CD14-positive monocyte (primary cell): ENCODE data around the gene TBC1D16. TPM values are rescaled to one million over a fixed set of nuclear protein-coding genes. Genes with fewer than 3 reads are reported as not detected.

ENCODE experiments used
- DNase-seq, 3 donors: peaks; one replicate each; pipeline ENCODE4 v3.0.0-alpha.2; 2011 to 2022
- H2AFZ ChIP-seq: 2 replicates; pipeline ENCODE4 v1.6.0; 2012; ENCODE audit warnings: mild to moderate bottlenecking, low read depth, low read length, inconsistent platforms; ENCODE audit not compliant: insufficient read depth, poor library complexity, severe bottlenecking
- H3K27ac ChIP-seq, 2 donors: 1 replicate in 1 of 2; 2 replicates in 1 of 2; pipeline ENCODE4 v1.5.1; 2012 to 2013; ENCODE audit warnings: low read length in 2 of 2, control low read depth in 1 of 2, inconsistent platforms in 1 of 2, low read depth in 1 of 2, mild to moderate bottlenecking in 1 of 2
- H3K27me3 ChIP-seq, 2 donors: one replicate each; pipeline versions ENCODE4 v1.6.0 to v1.6.1; 2011 to 2013; ENCODE audit warnings: low read length in 2 of 2; ENCODE audit not compliant: control insufficient read depth in 2 of 2, insufficient read depth in 2 of 2
- H3K36me3 ChIP-seq, 2 donors: replicated peaks in 1 of 2; 1 replicate in 1 of 2; 2 replicates in 1 of 2; pipeline versions ENCODE4 v1.5.1 to v1.6.1; 2012 to 2013; ENCODE audit warnings: low read length in 2 of 2, control low read depth in 1 of 2, inconsistent platforms in 1 of 2, mild to moderate bottlenecking in 1 of 2; ENCODE audit not compliant: insufficient read depth in 2 of 2, control insufficient read depth in 1 of 2
- H3K4me1 ChIP-seq, 2 donors: 1 replicate in 1 of 2; 2 replicates in 1 of 2; pipeline versions ENCODE4 v1.5.1 to v1.6.1; 2012 to 2013; ENCODE audit warnings: low read length in 2 of 2, control low read depth in 1 of 2, inconsistent platforms in 1 of 2, mild to moderate bottlenecking in 1 of 2, moderate library complexity in 1 of 2; ENCODE audit not compliant: insufficient read depth in 2 of 2, control insufficient read depth in 1 of 2
- H3K4me2 ChIP-seq: replicated peaks from 2 replicates; pipeline ENCODE3; 2012; ENCODE audit warnings: low read length, moderate library complexity, mild to moderate bottlenecking; ENCODE audit not compliant: poor library complexity, severe bottlenecking; ENCODE audit errors: extremely low read depth
- H3K4me3 ChIP-seq, 3 experiments: fragments of 200-600 bp in 1 of 3; sonication (generic) in 1 of 3; replicated peaks in 1 of 3; 1 replicate in 2 of 3; 2 replicates in 1 of 3; pipeline ENCODE4 v1.5.1; 2011 to 2013; ENCODE audit warnings: low read length in 3 of 3, mild to moderate bottlenecking in 3 of 3, control low read depth in 2 of 3, low read depth in 2 of 3, inconsistent platforms in 1 of 3, moderate library complexity in 1 of 3
- H3K79me2 ChIP-seq: 2 replicates; pipeline ENCODE4 v1.6.0; 2012; ENCODE audit warnings: mild to moderate bottlenecking, control low read depth, inconsistent platforms, low read length, moderate library complexity; ENCODE audit not compliant: insufficient read depth
- H3K9ac ChIP-seq: 2 replicates; pipeline ENCODE4 v1.6.0; 2017; ENCODE audit warnings: low read length, mild to moderate bottlenecking; ENCODE audit not compliant: insufficient read depth, poor library complexity, severe bottlenecking
- H3K9me3 ChIP-seq, 2 donors: replicated peaks in 1 of 2; 1 replicate in 1 of 2; 2 replicates in 1 of 2; pipeline versions ENCODE4 v1.5.1 to v1.6.1; 2012 to 2013; ENCODE audit warnings: low read length in 2 of 2, control low read depth in 1 of 2; ENCODE audit not compliant: control insufficient read depth in 1 of 2, insufficient read depth in 1 of 2
- H4K20me1 ChIP-seq: 2 replicates; pipeline ENCODE4 v1.6.0; 2012; ENCODE audit warnings: mild to moderate bottlenecking, low read length, control low read depth, moderate library complexity; ENCODE audit not compliant: insufficient read depth
- H3K27ac Mint-ChIP-seq, 7 donors: one replicate each; pipeline ENCODE4 v1.8.0; 2020; ENCODE audit warnings: mild to moderate bottlenecking in 7 of 7, mixed read lengths in 7 of 7, moderate library complexity in 6 of 7, inconsistent platforms in 2 of 7
- H3K27me3 Mint-ChIP-seq, 3 donors: one replicate each; pipeline ENCODE4 v1.8.0; 2021 to 2022; ENCODE audit warnings: low read depth in 3 of 3, mild to moderate bottlenecking in 3 of 3, mixed read lengths in 3 of 3, moderate library complexity in 3 of 3, inconsistent platforms in 1 of 3
- H3K36me3 Mint-ChIP-seq, 2 donors: one replicate each; pipeline ENCODE4 v1.8.0; 2020; ENCODE audit warnings: mixed read lengths in 2 of 2, inconsistent platforms in 1 of 2, mild to moderate bottlenecking in 1 of 2
- H3K4me1 Mint-ChIP-seq: one replicate; pipeline ENCODE4 v1.8.0; 2020; ENCODE audit warnings: mild to moderate bottlenecking, mixed read lengths
- H3K4me3 Mint-ChIP-seq, 2 donors: one replicate each; pipeline ENCODE4 v1.8.0; 2020; ENCODE audit warnings: mild to moderate bottlenecking in 2 of 2, mixed read lengths in 2 of 2, moderate library complexity in 1 of 2
- H3K9me3 Mint-ChIP-seq, 7 donors: one replicate each; pipeline ENCODE4 v1.8.0; 2020 to 2022; ENCODE audit warnings: mixed read lengths in 7 of 7, mild to moderate bottlenecking in 6 of 7, moderate library complexity in 6 of 7, inconsistent platforms in 2 of 7
- CTCF ChIP-seq: fragments of 200-600 bp; IDR thresholded peaks from one replicate; pipeline ENCODE4 v1.8.0; 2022; ENCODE audit warnings: antibody characterized with exemption, mild to moderate bottlenecking
- WGBS: methylation state at CpG from one replicate; pipeline ENCODE4 v1.1.5; 2013; ENCODE audit warnings: missing lambda C conversion rate; ENCODE audit not compliant: insufficient coverage; 5-methylcytosine and 5-hydroxymethylcytosine counted together
- intact Hi-C, 2 donors: fragments of 100-400 bp; cut with micrococcal nuclease; formaldehyde crosslinking; loops; one replicate each; pipeline versions ENCODE4 v1.15.0 to v1.15.1; 2023
- polyA plus RNA-seq, 3 donors: library from polyadenylated mRNA; depleted of rRNA in 1 of 3; unstranded in 2 of 3; stranded (reverse) in 1 of 3; fragments of 300-500 nt in 2 of 3; fragments of >200 nt in 1 of 3; fragmentation: Illumina TruSeq in 2 of 3; gene quantifications; 1 replicate in 2 of 3; 2 replicates in 1 of 3; pipeline ENCODE4 v1.2.3, GENCODE V29; 2012 to 2021

The TBC1D16 gene
- polyA plus RNA-seq, 3 donors, result 0.11 to 0.53 (median 0.27) TPM

GRCh38 chr17:79909121-79909520, 126.6 kb downstream of the TBC1D16 start:
- 100% methylated on average over 1 of the region's 4 CpGs for WGBS
- Mint-ChIP-seq H3K4me3 (no peak overlapping the region), H3K27ac (no peak overlapping the region), H3K36me3 (no peaks in the 10 kb centered on the region), H3K27me3 (peaks cover 4 to 13% (median 10%) of the 10 kb centered on the region in 3 donors), H3K9me3 (no peaks in the 10 kb centered on the region), H3K4me1 (no peaks in the 10 kb centered on the region)
- Histone ChIP-seq H3K4me3 (no peak overlapping the region), H4K20me1 (no peaks in the 10 kb centered on the region), H3K27ac (no peak overlapping the region), H3K9me3 (no peaks in the 10 kb centered on the region), H3K9ac (no peak overlapping the region), H3K4me2 (no peak overlapping the region), H3K79me2 (no peaks in the 10 kb centered on the region), H3K4me1 (no peaks in the 10 kb centered on the region), H3K27me3 (no peaks in the 10 kb centered on the region), H2AFZ (no peak overlapping the region), H3K36me3 (no peaks in the 10 kb centered on the region)
- no peak for TF ChIP-seq CTCF
- no peak for DNase-seq
- intact Hi-C loops, result no loop called here

- Mint-ChIP-seq H3K27ac (no peak overlapping the region), H3K4me3 (no peak overlapping the region), H3K27me3 (peaks cover 7 to 13% (median 11%) of the 10 kb centered on the region in 3 donors), H3K9me3 (no peaks in the 10 kb centered on the region), H3K36me3 (no peaks in the 10 kb centered on the region), H3K4me1 (no peaks in the 10 kb centered on the region)
- intact Hi-C loops, result no loop called here
- Histone ChIP-seq H3K27me3 (no peaks in the 10 kb centered on the region), H3K4me2 (no peak overlapping the region), H3K79me2 (no peaks in the 10 kb centered on the region), H2AFZ (no peak overlapping the region), H3K9me3 (no peaks in the 10 kb centered on the region), H3K36me3 (no peaks in the 10 kb centered on the region), H4K20me1 (no peaks in the 10 kb centered on the region), H3K4me1 (no peaks in the 10 kb centered on the region), H3K4me3 (no peak overlapping the region), H3K27ac (no peak overlapping the region), H3K9ac (no peak overlapping the region)
- no peak for TF ChIP-seq CTCF
- WGBS, result 87% methylated on average over 11 of the region's 16 CpGs
- DNase-seq, result no peak
These were observed 127.8 kb downstream of the TBC1D16 start for GRCh38 chr17:79907850-79908249.
